ENCODE results near the gene HMGN3. TPM values are rescaled to one million over a fixed set of nuclear protein-coding genes. Genes with fewer than 3 reads are reported as not detected.

HMGN3 gene
- total RNA-seq, 2 donors from 2014 or later = 46.6 to 49.6 TPM

DNA sequence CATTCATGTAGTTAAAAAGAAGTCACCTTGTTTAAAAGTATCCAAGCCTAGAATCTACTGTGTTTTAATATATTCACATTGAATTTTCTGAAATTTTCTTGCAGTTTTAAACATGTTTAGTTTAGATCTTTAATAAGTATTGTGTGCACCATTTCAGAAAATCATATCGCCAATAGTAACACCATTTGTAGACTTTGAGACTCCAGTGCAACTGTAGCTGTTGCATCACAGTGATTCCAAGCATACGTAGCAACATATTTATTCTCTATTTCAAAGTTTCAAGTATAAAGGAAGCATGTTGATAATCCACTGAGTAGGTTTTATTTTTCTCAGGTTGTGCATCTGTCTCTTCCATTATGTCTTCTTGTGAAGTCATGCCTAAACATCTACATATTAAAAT is 46.4 kb downstream of the HMGN3 start:
- ATAC-seq = no peak
- no peak for DNase-seq (ENCODE audit: low spot score)
- Mint-ChIP-seq H3K4me3 (no peak overlapping the region), H3K36me3 (peaks cover 6% of the 10 kb centered on the region), H3K27ac (no peak overlapping the region), H3K4me1 (ENCODE audit: low read depth in 2 of 2) (no peaks in the 10 kb centered on the region), H3K9me3 (peaks cover 12% of the 10 kb centered on the region), H3K27me3 (peaks cover 2 to 9% of the 10 kb centered on the region in 2 donors)

DNA sequence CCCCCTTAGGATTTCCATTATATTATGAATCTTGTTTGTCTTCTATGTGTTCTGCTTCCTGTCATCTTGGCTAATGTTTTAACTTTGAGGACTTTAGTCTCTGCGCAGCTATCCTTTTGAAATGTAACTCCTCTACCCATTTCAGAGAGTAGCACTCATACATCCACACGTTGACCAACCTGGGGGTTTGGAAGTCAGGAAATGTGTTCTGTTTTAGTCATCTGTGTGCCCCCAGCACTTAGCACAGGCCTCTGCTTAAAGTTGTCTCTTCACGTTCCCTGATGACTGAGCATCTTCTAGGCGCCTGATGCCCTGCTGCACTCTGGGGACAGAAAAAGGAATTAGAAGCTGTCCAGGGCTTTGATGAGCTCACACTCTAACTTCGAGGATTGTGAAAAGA is 47.9 kb downstream of the HMGN3 start:
- no peaks in the 10 kb centered on the region for H3K36me3 Mint-ChIP-seq
- peaks cover 2 to 9% of the 10 kb centered on the region in 2 donors for H3K27me3 Mint-ChIP-seq
- H3K27ac Mint-ChIP-seq = no peak overlapping the region
- no peak overlapping the region for H3K4me3 Mint-ChIP-seq
- H3K4me1 Mint-ChIP-seq (ENCODE audit: low read depth in 2 of 2) = no peaks in the 10 kb centered on the region
- DNase-seq (ENCODE audit: low spot score) (no peak), ATAC-seq (no peak)
- H3K9me3 Mint-ChIP-seq = peaks cover 8% of the 10 kb centered on the region

DNA sequence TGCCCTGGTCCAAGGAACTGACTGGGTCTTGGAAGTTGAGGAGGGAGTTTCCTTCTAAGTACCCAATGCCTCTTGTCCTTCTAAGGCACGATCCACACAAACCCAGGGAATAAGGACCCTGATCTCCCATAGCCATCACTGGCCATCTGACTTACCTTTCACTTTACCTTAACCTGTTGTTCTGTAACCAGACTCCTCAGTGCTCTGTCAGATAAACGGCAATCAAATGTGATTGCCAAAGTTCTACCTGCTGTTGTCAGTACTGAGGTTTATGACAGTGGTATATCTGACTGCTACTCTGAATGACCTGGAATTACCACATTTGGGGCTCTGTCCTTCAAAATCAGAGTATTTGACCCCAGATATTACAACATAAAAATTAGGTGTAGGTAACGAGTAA is 49.8 kb downstream of the HMGN3 start:
- Mint-ChIP-seq H3K4me1 (ENCODE audit: low read depth in 2 of 2) (no peaks in the 10 kb centered on the region), H3K27ac (no peak overlapping the region), H3K36me3 (no peaks in the 10 kb centered on the region), H3K9me3 (no peaks in the 10 kb centered on the region), H3K27me3 (peaks cover 2 to 9% of the 10 kb centered on the region in 2 donors), H3K4me3 (no peak overlapping the region)
- no peak for ATAC-seq
- DNase-seq (ENCODE audit: low spot score) = no peak

DNA sequence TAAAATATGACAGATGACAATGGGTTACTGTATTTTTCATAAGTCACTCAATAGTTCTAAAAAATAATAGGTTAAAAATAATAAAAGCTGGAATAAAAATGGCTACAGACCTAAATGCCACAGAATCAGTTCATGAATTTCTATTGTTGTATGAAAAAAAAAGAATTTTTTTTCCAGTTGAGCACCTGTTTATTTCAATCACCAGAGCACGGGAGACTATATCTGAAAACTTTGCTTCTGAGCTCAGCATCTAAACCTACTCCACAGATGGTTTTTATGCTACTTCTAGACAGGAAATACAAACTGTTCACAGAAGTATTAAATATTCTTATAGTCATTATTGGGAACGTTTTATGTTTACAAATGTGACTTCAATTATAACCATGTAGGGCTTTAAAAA is 50.4 kb downstream of the HMGN3 start:
- H3K4me1 Mint-ChIP-seq (ENCODE audit: low read depth in 2 of 2) = no peaks in the 10 kb centered on the region
- no peak overlapping the region for H3K4me3 Mint-ChIP-seq
- no peaks in the 10 kb centered on the region for H3K9me3 Mint-ChIP-seq
- no peak overlapping the region for H3K27ac Mint-ChIP-seq
- DNase-seq (ENCODE audit: low spot score) (no peak), ATAC-seq (no peak)
- H3K27me3 Mint-ChIP-seq = peaks cover 0 to 9% of the 10 kb centered on the region in 2 donors
- H3K36me3 Mint-ChIP-seq = no peaks in the 10 kb centered on the region

DNA sequence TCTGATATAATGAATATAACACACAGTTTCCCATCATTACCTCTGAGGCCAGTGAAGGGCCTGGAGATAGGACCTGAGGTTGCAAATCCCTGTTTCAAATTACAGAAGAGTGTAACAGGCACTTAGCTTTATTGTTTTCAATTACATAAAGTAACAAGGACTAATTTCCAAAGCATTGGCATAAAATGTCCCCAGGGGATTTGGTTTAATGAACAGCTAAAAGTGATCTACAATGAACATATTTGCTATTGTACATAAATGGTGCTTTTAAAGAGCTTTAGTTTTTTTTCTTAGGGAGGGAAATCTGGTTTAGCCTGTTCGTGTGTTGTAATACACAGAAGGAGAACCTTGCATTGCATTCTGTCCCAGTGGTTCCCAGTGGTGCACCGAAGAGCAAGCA is 54.4 kb downstream of the HMGN3 start:
- Mint-ChIP-seq H3K36me3 (no peaks in the 10 kb centered on the region), H3K4me1 (ENCODE audit: low read depth in 2 of 2) (no peaks in the 10 kb centered on the region), H3K27ac (no peak overlapping the region), H3K9me3 (peaks cover 7% of the 10 kb centered on the region), H3K27me3 (peaks cover 0 to 4% of the 10 kb centered on the region in 2 donors), H3K4me3 (no peak overlapping the region)
- ATAC-seq (no peak), DNase-seq (ENCODE audit: low spot score) (no peak)

DNA sequence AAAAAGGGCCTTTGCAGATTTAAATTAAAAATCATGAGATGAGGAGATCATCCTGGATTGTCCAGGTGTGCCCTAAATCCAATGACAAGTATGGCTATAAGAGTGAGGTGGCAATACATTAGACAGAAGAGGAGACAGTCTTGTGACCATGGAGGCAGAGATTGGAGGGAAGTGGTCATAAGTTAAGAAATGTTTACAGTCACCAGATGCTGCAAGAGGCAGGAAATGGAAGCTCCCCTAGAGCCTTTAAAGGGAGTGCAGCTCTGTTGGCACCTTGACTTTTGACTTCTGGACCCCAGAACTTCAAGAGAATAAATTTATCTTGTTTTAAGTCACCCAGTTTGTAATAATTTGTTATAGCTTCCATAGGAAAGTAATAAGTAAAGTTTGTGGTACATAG is 61.1 kb downstream of the HMGN3 start:
- DNase-seq (ENCODE audit: low spot score) (no peak), ATAC-seq (no peak)
- Mint-ChIP-seq H3K4me3 (no peak overlapping the region), H3K9me3 (peaks cover 7% of the 10 kb centered on the region), H3K27me3 (peaks cover 0 to 4% of the 10 kb centered on the region in 2 donors), H3K4me1 (ENCODE audit: low read depth in 2 of 2) (no peaks in the 10 kb centered on the region), H3K27ac (no peak overlapping the region), H3K36me3 (no peaks in the 10 kb centered on the region)

DNA sequence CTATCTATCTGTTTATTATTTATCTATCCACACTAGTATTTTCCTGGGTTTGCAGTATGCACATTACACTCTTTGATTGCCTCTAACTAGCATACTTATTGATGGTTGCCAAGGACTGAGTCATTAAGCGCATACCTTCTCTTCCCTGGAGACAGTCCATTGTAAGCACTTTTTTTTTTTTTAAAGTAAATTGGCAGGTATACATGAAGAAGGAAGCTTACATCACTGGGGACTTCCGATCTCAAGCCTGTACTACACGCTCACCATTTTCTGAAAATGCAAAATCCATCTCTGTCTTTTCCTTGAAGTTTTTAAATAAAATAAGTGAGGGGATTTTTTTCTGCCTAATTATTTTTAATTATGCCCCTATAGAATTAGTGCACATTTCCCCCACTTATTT is 63.5 kb downstream of the HMGN3 start:
- Mint-ChIP-seq H3K27me3 (no peaks in the 10 kb centered on the region), H3K9me3 (no peaks in the 10 kb centered on the region), H3K27ac (no peak overlapping the region), H3K36me3 (no peaks in the 10 kb centered on the region), H3K4me1 (ENCODE audit: low read depth in 2 of 2) (no peaks in the 10 kb centered on the region), H3K4me3 (no peak overlapping the region)
- no peak for ATAC-seq
- DNase-seq (ENCODE audit: low spot score) = no peak

DNA sequence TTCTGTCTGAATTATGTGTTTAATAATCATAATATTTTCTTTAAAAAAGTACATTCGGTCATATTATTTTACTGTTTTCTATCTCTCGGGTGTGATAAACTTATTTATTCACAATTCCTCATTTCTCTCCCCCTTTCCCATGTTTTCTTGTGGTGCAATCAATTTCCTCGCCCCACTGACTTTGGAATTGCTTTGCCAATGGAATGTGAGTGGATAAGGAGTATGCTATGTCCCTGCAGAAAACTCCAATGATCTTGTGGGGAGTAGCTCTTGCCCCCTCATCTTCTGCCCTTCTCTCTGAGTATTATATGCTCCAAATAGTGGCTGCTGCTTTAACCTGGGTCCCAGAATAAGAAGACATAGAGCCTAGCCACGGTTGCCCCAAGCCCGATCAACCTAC is 64.1 kb downstream of the HMGN3 start:
- Mint-ChIP-seq H3K27ac (no peak overlapping the region), H3K27me3 (no peaks in the 10 kb centered on the region), H3K4me1 (ENCODE audit: low read depth in 2 of 2) (no peaks in the 10 kb centered on the region), H3K4me3 (no peak overlapping the region), H3K9me3 (no peaks in the 10 kb centered on the region), H3K36me3 (no peaks in the 10 kb centered on the region)
- DNase-seq (ENCODE audit: low spot score) = no peak
- no peak for ATAC-seq

DNA sequence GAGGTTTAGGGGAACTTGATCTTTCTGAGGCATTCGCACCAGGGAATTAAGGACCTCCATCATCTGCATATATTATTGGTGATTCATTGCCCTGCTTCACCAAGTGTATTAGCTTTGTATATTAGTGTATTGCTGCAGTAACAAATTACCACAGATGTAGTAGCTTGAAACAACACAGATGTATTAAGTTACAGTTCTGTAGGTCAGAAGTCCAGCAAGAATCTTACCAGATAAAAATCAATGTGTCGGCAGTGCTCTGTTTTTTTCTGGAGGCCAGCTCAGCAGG is 65.8 kb downstream of the HMGN3 start:
- no peak overlapping the region for H3K4me3 Mint-ChIP-seq
- H3K27me3 Mint-ChIP-seq = no peaks in the 10 kb centered on the region
- H3K36me3 Mint-ChIP-seq = no peaks in the 10 kb centered on the region
- ATAC-seq (no peak), DNase-seq (ENCODE audit: low spot score) (no peak)
- no peaks in the 10 kb centered on the region for H3K4me1 Mint-ChIP-seq (ENCODE audit: low read depth in 2 of 2)
- H3K27ac Mint-ChIP-seq = no peak overlapping the region
- H3K9me3 Mint-ChIP-seq = no peaks in the 10 kb centered on the region

DNA sequence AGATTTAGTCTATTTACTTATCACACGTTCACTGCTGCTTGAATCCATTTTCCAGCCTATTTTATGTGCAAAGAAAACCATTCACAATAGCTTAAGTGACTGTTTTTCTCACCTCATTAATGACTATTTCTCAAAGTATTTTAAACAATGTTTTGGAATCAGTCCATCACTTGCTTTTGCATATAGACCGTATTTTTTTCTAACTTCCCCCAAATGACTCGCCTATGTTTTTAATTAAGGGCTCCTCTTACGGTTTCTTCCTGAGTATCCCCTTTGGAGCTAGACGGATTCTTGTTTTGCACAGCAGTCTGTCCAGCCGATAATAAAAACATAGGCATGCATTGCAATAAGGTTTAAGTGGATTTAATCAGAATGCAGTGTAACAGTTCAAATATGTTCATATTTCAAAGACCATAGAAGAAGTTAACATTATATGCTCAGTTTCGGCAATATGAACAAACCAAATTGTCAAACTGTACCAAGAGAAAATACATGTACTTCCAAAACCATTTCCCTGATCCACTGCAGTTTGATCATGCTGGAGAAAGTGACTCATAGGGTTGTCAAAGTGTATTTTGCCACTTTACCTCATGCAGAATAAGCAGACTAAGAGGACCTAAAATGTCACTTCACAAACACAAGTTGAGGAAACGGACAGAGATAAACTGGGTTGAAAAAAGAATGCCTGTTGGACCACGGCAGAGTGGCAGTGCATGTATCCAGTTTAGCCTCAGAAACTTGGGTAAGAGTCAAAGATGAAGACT is 66.4 kb downstream of the HMGN3 start:
- Mint-ChIP-seq H3K9me3 (no peaks in the 10 kb centered on the region), H3K27me3 (no peaks in the 10 kb centered on the region), H3K4me3 (no peak overlapping the region), H3K4me1 (ENCODE audit: low read depth in 2 of 2) (no peaks in the 10 kb centered on the region), H3K36me3 (no peaks in the 10 kb centered on the region), H3K27ac (no peak overlapping the region)
- ATAC-seq = no peak
- no peak for DNase-seq (ENCODE audit: low spot score)

DNA sequence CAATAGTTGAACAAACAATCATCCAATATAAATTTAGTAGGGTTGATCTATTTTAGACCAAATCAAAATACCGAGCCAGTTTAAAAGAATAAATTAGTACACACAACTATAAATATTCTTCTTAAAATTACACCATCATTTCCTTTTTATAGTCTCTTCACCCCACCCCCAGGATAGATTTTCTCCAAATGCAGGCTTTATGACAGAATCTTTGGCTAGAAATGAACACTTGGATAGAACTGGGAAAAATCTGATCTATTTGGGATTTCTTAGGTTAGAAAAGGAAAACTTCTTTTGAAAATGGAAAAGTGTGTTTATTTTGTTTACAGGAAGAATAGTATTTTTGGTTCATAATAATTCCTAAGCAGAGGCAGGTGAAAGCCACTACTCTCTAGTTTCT is 74.6 kb downstream of the HMGN3 start:
- no peaks in the 10 kb centered on the region for H3K36me3 Mint-ChIP-seq
- H3K9me3 Mint-ChIP-seq = peaks cover 3% of the 10 kb centered on the region
- no peak overlapping the region for H3K27ac Mint-ChIP-seq
- DNase-seq (ENCODE audit: low spot score) (no peak), ATAC-seq (no peak)
- H3K27me3 Mint-ChIP-seq = peaks cover 6 to 22% of the 10 kb centered on the region in 2 donors
- H3K4me1 Mint-ChIP-seq (ENCODE audit: low read depth in 2 of 2) = no peaks in the 10 kb centered on the region
- no peak overlapping the region for H3K4me3 Mint-ChIP-seq

DNA sequence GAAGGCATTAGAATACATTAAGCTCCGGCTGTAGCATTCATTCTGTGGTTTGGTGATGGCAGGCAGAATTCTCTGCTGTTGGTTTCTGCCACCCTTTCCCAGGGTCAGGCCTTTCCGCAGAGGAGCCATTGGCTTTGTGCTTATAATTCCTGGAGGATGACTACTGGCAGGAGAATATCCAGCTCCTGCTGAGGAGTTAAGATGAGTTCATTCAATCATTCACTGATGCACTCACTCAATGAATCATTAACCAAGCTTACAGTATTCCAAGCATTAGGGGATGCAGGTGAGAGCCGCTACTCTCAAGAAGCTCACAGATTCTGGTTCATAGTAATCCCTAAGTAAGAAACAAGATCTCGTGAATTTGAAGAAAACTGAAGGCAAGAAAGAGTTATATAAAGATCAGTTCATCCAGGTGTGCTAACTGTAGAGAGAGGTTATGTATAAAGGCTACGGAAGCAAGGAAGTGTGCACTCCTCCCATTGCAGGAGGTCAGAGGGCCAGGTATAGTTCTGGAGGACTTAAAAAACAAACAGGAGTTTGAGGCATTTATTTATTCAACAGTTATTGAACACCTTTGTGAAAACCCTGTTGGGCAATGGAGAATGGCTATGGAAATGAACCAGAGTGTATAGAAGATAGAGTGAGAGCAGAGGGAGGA is 75.5 kb downstream of the HMGN3 start:
- H3K36me3 Mint-ChIP-seq = no peaks in the 10 kb centered on the region
- H3K4me3 Mint-ChIP-seq = no peak overlapping the region
- no peak overlapping the region for H3K27ac Mint-ChIP-seq
- peaks cover 3% of the 10 kb centered on the region for H3K9me3 Mint-ChIP-seq
- DNase-seq (ENCODE audit: low spot score) = no peak
- ATAC-seq = no peak
- no peaks in the 10 kb centered on the region for H3K4me1 Mint-ChIP-seq (ENCODE audit: low read depth in 2 of 2)
- peaks cover 8 to 27% of the 10 kb centered on the region in 2 donors for H3K27me3 Mint-ChIP-seq

DNA sequence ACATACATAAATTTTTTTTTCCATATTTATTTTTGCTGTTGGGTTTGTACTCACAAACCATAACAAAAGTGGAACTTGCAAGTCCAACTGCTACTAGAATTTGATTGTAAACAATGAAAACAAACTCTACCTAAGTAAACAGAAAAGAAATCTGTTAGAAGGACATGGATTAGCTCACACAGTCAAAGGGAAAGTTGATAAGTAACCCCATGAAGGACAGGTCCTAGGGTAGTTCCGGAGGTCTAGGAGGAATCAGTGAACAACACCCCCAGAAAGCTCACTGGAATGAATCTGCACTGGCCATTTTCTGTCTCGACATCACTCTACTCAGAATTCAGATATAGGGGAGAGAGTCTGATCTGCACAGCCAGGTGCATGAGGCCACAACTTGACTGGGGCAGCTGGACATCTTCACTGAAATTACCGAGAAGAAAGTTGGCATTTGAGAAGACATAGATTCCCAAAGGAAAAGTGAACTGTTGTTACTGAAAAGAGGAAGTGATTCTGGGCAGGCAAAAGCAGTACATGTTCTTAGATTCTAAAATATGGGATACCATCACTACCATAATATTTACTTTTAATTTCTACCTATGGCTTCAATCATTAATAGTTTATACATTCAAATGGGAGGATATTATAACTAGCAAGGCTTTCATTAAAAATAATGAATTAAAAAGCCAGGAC is 76.4 kb downstream of the HMGN3 start:
- H3K27ac Mint-ChIP-seq = no peak overlapping the region
- ATAC-seq (no peak), DNase-seq (ENCODE audit: low spot score) (no peak)
- no peaks in the 10 kb centered on the region for H3K36me3 Mint-ChIP-seq
- no peaks in the 10 kb centered on the region for H3K4me1 Mint-ChIP-seq (ENCODE audit: low read depth in 2 of 2)
- peaks cover 3% of the 10 kb centered on the region for H3K9me3 Mint-ChIP-seq
- H3K27me3 Mint-ChIP-seq = peaks cover 8 to 27% of the 10 kb centered on the region in 2 donors
- H3K4me3 Mint-ChIP-seq = no peak overlapping the region

DNA sequence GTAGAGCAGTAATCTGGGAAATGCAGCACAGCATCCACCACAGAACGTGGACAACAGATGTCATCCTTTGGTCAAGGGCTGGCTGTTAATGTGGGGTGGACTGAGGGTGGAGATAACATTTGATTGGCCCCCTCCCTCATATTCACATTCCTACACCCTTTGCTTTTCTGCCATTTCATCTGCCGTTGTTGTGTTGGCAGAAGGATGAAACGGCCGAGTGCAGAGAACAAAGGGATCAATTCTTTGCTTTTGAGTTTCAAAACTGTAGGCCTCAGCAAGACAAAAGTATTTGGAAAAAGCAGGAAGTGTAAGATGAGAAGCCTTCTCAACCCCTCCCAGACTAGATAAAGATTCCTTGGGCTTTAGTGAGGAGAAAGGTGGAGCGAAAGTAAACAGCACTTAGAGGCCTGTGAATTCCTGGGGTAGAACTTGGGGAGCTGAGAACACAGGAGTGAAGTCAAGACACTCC is 82.2 kb downstream of the HMGN3 start:
- peaks cover 2 to 15% of the 10 kb centered on the region in 2 donors for H3K27me3 Mint-ChIP-seq
- no peak for ATAC-seq

More for the DNA sequence above, 82.2 kb downstream of the HMGN3 start:
- H3K4me1 Mint-ChIP-seq (ENCODE audit: low read depth in 2 of 2) = no peaks in the 10 kb centered on the region
- H3K4me3 Mint-ChIP-seq = no peak overlapping the region
- H3K27ac Mint-ChIP-seq = no peak overlapping the region
- DNase-seq (ENCODE audit: low spot score) = no peak
- H3K9me3 Mint-ChIP-seq = no peaks in the 10 kb centered on the region
- H3K36me3 Mint-ChIP-seq = no peaks in the 10 kb centered on the region

All from natural killer cell treated with Interleukin-12 subunit alpha and Interleukin-12 subunit beta and Interleukin-15 and Interleukin-18, amount 100 ng/mL, for 72 hours (primary cell).